ENCODE data around the gene KIAA0513. TPM values are rescaled to one million over a fixed set of nuclear protein-coding genes. Genes with fewer than 3 reads are reported as not detected.
"Not testable (repeated sequence)": the region's sequence is repeated elsewhere in the genome, so short reads cannot be mapped to it uniquely, and the experiment has no call there.

The KIAA0513 gene
- total RNA-seq, 1 donor from 2014 or later, result 15.5 TPM

DNA sequence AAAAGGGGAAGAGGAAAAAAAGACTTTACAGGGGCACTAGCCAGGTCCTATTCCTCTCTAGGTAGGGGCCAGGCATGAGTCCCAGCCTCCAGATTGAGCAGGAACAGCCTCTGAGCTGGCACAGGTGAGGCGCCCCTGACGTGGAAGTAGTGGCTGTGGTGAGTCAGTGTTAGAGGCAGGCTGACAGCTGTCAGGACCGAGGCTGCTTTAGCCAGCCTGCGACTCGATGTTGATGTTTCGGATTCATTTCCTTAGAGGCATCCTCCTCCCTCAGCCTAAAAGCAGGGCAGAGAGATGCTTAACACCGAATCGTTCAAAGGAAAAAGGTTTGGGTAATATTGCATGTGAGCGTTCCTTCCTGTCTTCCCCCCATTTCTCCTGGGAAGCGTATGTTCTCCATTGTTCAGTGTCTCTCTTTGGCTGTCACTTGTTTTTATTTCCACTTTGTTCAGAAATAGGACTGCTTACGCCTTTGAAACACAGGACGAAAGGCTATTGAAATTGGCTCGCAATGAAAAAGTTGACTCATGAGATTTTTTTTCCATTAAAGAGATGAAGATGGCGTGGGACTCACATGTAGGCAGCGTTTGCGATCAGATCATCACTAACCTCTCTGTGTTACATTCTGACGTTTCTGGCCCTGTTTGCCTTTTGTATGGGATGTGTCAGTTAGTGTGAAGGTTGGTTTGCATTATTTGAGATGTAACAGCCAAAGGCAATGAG lies 1.3 kb downstream of the KIAA0513 start:
- peak; percentile 34 for DNase-seq (ENCODE audit: low spot score)

GRCh38 chr16:85029408-85029784 lies 1.8 kb downstream of the KIAA0513 start:
- no peak for DNase-seq (ENCODE audit: low spot score)

DNA sequence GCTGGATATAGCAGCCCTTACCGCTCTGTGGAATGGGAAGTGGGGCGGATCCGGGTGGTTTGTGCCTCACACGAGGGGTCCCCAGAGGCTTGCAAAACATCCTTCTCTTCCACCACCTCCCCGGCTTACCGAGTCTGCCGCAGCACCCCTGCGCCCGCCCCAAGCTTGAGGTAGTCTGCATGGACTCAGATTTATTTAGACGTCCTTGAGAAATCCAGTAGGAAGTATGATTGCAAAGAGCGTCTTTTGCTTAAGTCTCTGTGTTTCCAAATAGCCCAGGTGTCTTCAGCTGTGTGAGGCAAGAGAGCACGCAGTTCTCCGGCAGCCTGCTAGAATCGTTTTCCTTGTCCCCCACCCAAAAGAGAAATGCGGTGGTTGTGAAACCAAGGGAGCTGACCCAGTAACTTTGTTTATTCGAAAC lies 2.4 kb downstream of the KIAA0513 start:
- no peak for DNase-seq (ENCODE audit: low spot score)

- DNase-seq (ENCODE audit: low spot score), result no peak
Observed at GRCh38 chr16:85031451-85031850, 3.9 kb downstream of the KIAA0513 start.

DNA sequence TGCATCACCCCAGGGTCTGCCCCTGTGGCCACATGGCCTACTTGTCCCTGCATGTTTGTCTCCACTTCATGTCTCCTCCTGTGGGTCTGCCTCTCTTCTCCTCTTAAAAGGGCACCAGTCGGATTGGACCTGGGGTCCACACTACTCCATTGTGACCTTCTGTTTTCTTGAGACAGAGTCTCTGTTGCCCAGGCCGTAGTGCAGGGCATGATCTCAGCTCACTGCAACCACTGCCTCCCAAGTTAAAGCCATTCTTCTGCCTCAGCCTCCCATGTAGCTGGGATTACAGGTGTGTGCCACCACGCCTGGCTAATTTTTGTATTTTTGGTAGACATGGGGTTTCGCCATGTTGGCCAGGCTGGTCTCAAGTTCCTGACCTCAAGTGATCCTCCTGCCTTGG lies 4.6 kb downstream of the KIAA0513 start:
- DNase-seq (ENCODE audit: low spot score), result not testable (repeated sequence)

- no peak for DNase-seq (ENCODE audit: low spot score)
Observed at GRCh38 chr16:85033171-85033570, 5.6 kb downstream of the KIAA0513 start.

DNA sequence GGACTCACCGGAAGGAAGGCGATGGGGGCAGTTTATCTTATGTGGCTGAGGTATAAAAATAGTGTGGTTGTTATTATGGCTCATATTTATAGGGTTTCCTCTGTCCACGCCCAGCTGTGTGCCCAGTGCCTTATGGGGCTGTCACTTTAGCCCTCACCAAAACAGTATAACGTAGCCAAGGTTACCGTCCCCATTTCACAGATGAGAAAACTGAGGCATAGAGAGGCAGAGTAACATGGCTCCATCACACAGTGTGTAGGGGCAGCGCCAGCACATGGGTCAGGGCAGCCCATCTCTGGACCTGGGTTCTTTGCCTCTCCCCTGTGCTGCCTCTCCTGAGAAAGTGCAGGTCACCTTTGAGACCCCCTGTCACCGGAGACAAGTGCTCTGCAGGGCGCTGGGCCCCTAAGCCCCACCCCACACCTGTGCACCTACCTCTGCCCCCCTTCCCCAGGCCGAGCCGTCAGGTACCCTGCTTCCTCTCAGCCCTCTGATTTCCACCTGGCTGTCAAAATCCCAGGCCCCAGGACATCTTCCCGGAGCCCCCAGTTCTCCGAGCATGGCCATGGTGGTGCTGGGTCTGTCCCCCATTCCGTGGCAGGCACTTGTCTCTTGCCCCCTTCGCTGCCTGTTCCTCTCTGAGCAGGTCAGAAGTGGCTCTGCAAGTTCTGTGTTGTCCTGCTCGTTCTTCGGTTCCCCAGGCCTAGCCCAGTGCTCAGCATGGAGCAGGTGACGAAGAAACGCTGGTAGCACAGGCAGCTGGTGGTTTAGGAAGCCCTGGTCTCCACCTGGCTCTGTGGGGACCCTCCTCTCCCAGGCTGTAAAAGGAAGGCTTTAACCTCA lies 7.2 kb downstream of the KIAA0513 start:
- DNase-seq (ENCODE audit: low spot score), result no peak

DNA sequence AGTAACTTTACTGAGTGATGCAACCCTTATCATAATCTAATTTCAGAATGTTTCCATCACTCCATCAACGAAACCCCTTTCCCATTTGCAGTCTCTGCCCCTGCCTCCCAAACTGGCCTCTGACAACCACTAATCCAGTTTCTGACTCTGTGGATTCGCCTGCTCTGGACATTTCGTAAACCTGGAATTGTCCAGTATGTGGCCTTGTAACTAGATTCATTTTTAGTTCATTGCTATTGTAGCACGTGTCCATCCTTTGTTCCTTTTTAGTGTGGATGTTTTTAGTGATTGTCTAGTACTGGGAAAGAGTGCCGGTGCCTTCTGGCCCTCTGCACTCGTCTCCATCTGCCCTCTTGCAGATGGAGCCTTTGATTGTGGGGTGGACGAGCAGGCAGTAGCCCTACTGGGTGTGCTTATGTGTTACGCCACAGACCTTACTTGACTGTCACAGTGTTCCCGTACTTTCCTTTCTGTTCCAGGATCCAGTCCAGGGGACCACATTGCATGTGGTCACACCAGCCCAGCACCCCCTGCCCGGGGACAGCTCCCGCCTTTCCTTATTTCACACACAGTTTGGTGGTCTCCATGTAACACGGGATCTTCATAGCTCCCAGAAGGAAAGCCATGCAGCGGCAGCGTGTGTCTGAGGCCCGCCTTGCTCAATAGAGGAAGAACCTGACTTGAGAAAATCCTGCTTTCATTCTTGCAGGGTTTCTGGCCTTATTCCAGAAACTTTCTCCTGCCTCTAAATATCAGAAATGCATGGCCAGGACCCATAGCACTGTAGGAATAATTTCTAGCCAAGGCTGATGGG lies 8.8 kb downstream of the KIAA0513 start:
- no peak for DNase-seq (ENCODE audit: low spot score)

DNA sequence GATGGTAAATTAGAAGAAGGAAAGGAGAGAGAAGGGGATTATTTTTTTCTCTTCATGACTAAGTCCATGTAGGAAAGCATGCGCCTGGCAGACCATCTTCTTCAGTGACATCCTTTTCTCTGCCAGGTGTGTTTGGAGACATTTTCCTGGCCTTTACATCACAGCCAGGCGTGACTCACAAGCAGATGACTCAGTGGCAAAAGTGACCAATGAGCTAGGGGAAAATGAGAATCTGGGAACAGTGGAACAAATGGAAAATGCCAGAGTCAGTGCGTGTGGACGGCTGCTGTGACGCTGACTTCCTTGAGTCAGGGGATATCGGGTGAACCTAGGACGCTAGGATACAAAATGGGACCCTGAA lies 9.4 kb downstream of the KIAA0513 start:
- no peak for DNase-seq (ENCODE audit: low spot score)

DNA sequence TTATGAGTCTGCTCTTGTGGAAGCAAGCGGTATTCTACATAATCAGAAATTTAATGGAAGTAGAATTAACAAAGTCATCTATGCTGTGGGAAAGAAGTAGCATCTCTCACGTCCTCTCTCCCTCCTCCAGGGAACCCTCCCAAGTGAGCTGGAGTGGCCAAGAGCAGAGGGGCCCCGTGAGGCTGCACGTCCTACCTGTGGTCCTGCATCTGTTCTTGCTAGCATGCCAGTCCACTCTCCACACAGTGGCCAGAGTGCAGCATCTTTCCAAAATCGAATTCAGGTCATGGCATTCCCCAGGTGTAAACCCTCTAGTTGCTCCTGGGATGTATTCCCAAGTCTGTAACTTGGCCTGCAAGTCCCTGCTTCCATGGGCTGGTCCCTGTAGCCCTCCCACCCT lies 10.1 kb downstream of the KIAA0513 start:
- no peak for DNase-seq (ENCODE audit: low spot score)

DNA sequence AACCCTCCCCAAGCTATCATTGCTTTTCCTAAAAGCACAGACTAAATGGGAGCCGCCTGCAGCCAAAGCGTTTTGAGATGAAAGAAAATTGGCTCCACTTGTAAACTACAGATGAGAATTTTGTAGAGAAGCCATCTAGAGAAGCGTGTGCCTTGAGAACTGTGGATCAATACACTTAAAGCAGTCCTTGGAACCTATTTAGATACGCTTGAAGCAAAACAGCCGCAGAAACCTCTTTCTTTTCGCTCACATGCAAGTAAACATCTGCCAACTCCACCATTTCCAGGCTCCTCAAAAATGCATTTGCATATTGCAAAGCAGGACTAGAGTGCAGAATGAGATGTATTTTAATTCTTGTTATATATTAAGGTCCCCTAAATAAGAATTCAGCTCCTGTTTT lies 13.1 kb downstream of the KIAA0513 start:
- DNase-seq (ENCODE audit: low spot score), result no peak

- DNase-seq (ENCODE audit: low spot score), result no peak
Observed at GRCh38 chr16:85041219-85042166, 13.9 kb downstream of the KIAA0513 start.

- DNase-seq (ENCODE audit: low spot score), result no peak
Observed at GRCh38 chr16:85042167-85042526, 14.6 kb downstream of the KIAA0513 start.

DNA sequence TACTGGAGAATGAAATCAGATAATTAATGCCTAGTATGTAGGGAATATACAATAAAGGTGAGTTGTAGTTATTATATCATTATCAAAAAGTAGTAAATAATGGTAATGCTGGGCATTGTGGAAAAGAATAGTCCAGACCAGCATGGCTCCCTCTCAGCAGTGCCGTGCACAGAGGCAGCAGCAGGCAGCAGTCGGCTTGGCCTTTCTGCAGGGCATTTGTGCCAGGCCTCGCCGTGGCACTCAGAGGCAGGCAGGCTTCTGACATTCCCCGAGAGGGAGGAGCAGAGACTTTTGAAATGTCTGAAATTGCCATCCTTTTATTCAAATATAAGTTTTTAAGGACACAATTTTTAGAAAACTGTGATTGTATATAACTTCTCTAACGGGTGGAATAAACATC lies 15.0 kb downstream of the KIAA0513 start:
- DNase-seq (ENCODE audit: low spot score), result no peak

GRCh38 chr16:85045077-85045476 lies 17.5 kb downstream of the KIAA0513 start:
- DNase-seq (ENCODE audit: low spot score), result no peak

- no peak for DNase-seq (ENCODE audit: low spot score)
Observed at GRCh38 chr16:85045641-85046471, 18.3 kb downstream of the KIAA0513 start.

- DNase-seq (ENCODE audit: low spot score), result no peak
Observed at GRCh38 chr16:85046472-85046916, 18.9 kb downstream of the KIAA0513 start.

DNA sequence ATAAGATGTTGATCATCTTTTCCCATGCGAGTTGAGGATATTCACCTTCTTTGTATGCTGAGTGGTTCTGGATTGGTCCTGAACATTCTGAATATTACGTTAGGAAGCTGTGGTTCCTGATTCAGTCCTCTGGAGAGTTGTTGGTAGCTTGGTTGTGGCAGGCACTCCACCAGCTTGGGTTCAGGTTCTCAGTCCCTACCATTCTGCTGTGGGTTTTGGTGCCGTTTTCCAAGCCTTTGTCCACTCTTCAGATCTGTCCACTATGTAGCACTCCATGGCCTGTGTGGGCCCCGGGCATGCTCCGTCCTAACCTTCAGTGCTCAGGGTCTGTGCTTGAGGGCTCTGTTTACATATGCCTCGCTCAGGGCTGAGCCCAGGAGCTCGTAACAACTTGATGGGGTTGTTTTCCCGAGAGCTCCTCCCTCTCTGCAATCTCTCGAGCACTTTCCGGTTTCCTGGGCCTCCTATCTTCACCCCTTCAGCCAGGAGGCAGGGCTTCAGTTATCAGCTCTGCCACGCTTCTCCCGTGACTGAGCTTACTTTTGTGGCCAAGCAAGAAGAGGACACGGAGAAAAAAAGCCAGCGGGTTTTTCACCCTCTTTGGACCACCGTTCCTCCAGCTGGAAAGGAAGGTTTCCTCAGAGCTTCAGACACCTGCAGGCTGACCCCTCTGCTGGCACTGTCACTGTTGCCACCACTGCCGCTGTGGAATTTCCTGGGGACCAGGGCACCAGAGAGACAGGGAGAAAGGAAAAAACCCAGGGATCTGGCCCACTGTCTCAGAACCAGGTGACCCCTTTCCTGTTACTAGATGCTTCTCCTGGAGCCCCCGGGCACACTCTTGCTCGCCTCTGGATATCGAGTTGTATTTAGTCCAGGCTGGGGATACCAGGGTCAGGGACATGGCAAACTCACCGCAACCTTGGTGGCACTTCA lies 19.6 kb downstream of the KIAA0513 start:
- no peak for DNase-seq (ENCODE audit: low spot score)

- DNase-seq (ENCODE audit: low spot score), result no peak
Observed at GRCh38 chr16:85047867-85048455, 20.4 kb downstream of the KIAA0513 start.
